NCI-H2107 (cell line): ENCODE data around the gene EOLA1.
"Not testable (repeated sequence)": the region's sequence is repeated elsewhere in the genome, so short reads cannot be mapped to it uniquely, and the experiment has no call there.

Experiments used
- DNase-seq: peaks from one replicate; lab custom pipeline; 2025; lab: John Stamatoyannopoulos, UW

The EOLA1 gene

GRCh38 chrX:149513825-149514428 is 26.9 kb upstream of the EOLA1 start:
- no peak for DNase-seq

- DNase-seq = no peak
Measured at GRCh38 chrX:149515954-149516602, 24.7 kb upstream of the EOLA1 start.

DNA sequence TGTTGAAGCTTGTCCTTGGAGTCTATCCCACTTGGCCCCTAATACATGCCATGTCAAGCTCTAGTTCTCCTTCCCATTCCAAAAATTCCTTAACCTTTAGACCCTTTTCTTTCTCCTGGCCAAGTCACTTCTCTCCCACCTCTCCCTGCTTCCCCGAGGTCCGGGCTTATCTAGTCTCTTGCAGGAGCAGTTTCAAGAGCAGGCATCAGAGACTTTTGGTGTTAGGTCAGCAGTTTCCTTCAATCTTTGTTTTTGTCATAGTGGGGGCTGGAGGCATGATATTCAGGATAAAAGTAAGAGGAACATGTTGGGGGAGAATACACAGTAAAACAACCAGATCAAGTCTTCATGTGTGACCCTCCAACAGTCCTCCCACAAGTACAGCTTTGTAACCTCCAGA is 24.2 kb upstream of the EOLA1 start:
- no peak for DNase-seq

DNA sequence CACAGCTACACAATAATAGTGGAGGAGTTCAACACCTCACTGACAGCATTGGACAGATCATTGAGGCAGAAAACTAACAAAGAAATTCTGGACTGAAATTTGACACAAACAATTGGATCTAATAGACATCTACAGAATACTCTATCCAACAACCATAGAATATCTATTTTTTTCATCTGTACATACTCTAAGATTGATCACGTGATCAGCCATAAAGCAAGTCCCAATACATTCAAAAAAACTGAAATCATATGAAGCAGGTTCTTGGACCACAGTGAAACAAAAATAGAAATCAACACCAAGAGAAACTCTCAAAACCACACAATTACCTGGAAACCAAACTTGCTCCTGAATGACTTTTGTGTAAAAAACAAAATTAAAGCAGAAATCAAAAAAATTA is 23.5 kb upstream of the EOLA1 start:
- no peak for DNase-seq

DNA sequence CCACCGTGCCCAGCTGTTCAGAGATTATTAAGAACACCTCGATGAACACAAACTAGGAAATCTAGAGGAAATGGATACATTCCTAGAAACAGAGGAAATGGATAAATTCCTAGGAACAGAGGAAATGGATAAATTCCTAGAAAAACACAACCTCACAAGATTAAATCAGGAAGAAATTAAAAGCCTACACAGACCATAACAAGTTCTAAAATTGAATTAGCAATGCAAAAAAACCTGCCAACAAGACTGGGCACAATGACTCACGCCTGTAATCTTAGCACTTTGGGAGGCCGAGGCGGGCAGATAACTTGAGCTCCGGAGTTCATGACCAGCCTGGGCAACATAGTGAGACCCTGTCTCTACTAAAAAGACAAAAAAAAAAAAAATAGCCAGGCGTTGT is 22.6 kb upstream of the EOLA1 start:
- no peak for DNase-seq

- DNase-seq = not testable (repeated sequence)
Measured at GRCh38 chrX:149520636-149521277, 20.1 kb upstream of the EOLA1 start.

DNA sequence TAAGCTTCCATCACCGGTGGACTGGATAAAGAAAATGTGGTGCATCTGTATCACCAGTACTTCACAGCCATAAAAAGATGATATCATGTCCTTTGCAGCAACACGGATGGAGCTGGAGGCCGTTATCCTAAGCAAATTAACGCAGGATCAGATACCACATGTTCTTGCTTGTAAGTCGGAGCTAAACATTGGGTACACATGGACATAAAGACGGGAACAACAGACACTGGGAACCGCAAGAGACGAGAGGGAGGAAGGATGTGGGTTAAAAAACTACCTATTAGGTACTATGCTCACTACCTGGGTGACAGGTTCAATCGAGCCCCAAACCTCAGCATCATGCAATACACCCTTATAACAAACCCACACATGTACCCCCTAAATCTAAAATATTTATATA is 19.4 kb upstream of the EOLA1 start:
- no peak for DNase-seq

GRCh38 chrX:149522916-149523315 is 17.9 kb upstream of the EOLA1 start:
- DNase-seq = no peak

DNA sequence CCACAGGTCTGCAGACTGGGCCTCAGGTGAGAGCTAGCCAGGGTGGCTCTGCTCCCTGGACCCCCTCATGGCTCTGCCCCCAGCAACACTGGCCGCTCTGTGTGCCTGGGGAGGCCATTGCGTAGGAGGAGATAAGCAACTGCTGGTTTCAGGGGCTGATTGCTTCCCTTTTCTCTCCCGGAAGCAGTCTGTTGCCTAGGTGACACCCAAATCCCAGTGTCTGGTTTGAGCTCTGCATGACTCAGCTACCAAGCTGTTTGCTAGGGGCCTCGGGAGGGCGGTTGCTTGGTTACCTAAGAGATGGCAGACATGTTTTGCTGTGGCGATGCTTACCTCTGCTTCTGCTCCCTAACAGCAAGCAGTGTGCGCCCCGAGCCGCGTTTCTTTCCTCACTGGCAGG is 15.4 kb upstream of the EOLA1 start:
- peak; percentile 11 for DNase-seq

DNA sequence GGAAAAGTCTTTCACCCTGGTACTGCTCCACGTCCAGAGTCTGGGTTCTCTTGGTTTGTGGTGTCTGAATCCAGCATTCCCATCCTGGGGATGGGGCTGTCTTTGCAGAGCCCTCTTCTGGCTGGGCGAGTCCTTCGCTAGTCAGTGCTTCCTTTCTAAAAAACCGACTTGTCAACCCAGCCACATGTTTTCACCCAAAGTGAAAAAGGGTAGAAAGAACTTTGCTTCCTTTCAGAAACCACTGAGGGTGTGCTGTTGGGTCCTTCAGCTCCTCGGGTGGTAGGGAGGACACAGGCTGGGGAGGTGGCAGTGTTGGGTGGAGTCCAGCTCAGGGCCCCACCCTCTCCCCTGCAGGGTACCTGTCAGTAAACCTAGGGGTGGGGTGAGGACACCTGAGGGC is 14.9 kb upstream of the EOLA1 start:
- not testable (repeated sequence) for DNase-seq

GRCh38 chrX:149526318-149527033 is 14.3 kb upstream of the EOLA1 start:
- DNase-seq = not testable (repeated sequence)

GRCh38 chrX:149527705-149528104 is 13.1 kb upstream of the EOLA1 start:
- no peak for DNase-seq

GRCh38 chrX:149528381-149528780 is 12.4 kb upstream of the EOLA1 start:
- DNase-seq = no peak

- no peak for DNase-seq
Measured at GRCh38 chrX:149531599-149531998, 9.2 kb upstream of the EOLA1 start.

- DNase-seq = not testable (repeated sequence)
Measured at GRCh38 chrX:149532868-149533267, 7.9 kb upstream of the EOLA1 start.

DNA sequence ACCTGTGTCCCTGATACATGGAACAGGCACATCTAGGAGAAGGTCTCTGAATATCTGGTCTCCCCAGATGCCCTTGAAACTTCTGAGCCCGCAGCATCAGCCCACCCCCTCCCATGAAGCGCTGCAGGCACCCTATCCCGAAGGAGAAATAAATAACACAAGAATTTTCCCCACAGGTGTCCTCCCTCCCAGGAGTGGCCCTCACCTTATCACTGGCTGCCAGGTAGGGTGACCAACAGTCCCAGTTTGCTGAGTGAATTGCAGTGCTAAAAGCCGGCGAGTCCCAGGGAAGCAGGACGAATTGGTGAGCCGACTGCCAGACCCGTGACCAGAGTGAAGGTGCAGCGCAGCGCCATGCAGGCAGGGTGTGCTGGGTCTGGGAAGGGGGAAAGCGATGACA is 6.8 kb upstream of the EOLA1 start:
- DNase-seq = not testable (repeated sequence)

GRCh38 chrX:149534926-149535602 is 5.7 kb upstream of the EOLA1 start:
- DNase-seq = not testable (repeated sequence)

DNA sequence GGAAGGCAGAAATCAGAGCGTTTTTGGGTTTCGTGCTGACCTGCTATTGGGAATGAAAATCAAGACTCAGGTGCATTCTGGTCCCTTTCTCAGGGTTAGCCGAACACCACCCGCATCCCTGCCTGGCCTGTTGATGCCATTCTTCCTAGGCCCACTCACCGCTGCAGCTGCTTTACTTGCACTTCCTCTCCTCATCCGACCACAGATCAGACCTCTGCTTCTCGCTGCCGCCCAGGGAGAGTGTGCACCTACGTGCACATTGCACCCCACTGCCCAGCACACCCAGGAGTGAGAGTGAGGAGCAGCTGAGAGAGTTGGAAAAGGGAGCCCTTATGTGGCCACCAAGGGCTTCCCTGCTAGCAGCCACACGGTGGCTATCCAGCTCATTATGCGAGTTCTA is 3.3 kb upstream of the EOLA1 start:
- not testable (repeated sequence) for DNase-seq

DNA sequence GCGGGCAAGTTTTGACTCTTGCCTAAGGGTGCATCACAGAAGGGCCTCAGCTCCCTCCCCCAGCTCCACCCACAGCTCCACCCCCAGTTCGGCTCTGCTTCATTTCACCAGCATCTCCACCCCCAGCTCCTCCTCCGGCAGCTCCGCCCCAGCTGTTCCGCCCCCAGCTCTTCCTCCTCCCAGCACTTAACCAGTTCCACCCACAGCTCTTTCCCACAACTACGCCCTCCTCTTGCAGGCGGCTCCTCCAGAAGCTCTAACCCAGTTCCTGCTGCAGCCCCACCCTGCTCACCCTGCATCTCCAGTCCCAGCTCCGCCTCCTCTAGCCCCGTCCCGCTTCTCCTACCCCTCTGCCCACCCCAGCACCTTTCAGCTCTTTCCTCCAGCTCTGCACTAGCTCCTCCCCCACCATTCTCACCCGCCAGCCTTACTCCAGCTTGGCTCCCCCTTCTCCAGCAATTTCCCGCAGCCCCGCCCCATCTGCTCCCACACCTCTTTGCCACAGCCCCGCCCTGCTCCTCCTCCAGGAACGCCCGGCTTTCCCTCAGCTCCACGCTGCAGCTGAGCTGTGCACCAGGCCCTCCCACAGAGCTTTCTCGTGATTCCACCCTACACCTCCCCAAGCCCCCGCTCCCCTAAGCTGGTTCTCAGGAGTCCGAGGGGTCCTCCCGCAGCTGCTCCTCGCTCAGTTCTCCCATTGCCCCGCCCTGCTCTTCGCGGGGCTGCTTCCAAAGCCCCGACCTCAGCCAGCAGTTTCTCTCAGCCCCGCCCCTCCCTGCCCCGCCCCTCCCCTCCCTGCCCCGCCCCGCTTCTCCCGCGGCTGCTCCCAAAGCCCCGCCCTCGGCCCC is 1.3 kb upstream of the EOLA1 start:
- peak; percentile 74 for DNase-seq

DNA sequence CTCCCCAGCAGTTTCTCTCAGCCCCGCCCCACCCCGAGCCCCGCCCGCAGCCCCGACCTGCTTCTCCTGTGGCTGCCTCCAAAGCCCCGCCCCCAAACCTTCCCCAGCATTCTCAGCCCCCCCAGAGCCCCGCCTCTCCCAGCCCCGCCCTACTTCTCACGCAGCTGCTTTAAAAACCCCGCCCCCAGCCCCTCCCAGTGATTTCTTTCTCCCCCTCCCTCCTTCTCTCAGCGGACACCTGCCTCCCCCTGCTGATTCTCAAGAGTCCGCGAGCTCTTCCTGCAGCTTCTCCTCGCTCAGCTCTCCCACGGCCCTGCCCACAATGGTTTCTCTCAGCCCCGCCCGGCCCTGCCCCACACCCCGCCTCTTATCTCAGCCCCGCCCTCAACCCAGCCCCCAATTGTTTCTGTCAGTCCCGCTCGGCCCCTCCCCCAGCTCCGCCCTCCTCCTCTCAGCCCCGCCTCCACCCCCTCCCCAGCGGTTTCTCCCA is 636 bp upstream of the EOLA1 start:
- peak; percentile 95 for DNase-seq

DNA sequence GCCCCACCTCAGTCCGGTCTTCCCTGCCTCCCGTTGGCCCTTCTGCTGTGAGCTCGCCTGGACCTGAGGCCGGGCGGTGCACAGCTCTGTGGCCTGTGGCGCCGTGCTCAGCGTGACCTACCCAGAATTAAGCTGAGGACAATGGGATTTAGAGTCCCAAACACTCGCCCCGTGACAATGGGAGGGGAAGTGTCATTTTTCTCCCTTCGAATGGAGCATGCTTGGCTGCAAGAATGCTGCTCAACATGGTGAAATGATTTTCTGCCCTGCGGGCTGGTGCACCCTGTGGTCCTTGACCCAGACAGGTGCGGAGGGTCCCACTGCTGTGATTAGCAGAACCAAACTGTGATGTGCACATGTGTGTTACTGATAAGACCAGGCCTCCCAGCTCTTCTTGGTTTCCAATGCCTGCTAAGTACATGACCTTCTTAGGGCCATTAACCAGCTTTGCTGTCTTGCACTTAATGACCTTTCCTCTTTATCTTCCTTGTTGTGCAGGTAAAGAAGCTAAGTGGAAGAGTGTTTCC is 772 bp downstream of the EOLA1 start:
- DNase-seq = no peak
